ENCODE results near the gene BEST2.

DNA sequence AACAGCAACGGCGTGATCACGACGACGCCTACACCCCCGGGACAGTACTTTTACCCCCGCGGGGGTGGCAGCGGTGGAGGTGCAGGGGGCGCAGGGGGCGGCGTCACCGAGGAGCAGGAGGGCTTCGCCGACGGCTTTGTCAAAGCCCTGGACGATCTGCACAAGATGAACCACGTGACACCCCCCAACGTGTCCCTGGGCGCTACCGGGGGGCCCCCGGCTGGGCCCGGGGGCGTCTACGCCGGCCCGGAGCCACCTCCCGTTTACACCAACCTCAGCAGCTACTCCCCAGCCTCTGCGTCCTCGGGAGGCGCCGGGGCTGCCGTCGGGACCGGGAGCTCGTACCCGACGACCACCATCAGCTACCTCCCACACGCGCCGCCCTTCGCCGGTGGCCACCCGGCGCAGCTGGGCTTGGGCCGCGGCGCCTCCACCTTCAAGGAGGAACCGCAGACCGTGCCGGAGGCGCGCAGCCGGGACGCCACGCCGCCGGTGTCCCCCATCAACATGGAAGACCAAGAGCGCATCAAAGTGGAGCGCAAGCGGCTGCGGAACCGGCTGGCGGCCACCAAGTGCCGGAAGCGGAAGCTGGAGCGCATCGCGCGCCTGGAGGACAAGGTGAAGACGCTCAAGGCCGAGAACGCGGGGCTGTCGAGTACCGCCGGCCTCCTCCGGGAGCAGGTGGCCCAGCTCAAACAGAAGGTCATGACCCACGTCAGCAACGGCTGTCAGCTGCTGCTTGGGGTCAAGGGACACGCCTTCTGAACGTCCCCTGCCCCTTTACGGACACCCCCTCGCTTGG is 40.7 kb downstream of the BEST2 start:
- TF ChIP-seq, protein P1, sequence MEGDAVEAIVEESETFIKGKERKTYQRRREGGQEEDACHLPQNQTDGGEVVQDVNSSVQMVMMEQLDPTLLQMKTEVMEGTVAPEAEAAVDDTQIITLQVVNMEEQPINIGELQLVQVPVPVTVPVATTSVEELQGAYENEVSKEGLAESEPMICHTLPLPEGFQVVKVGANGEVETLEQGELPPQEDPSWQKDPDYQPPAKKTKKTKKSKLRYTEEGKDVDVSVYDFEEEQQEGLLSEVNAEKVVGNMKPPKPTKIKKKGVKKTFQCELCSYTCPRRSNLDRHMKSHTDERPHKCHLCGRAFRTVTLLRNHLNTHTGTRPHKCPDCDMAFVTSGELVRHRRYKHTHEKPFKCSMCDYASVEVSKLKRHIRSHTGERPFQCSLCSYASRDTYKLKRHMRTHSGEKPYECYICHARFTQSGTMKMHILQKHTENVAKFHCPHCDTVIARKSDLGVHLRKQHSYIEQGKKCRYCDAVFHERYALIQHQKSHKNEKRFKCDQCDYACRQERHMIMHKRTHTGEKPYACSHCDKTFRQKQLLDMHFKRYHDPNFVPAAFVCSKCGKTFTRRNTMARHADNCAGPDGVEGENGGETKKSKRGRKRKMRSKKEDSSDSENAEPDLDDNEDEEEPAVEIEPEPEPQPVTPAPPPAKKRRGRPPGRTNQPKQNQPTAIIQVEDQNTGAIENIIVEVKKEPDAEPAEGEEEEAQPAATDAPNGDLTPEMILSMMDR (IDR thresholded peaks at IDR 0.05), result no peak
- TF ChIP-seq POLR2A (IDR thresholded peaks at IDR 0.05), result peak in 1 of 2 donors; percentile 13
